Testis (tissue), 3 donors: Measurements from ENCODE around the gene CTNNA1. TPM values are rescaled to one million over a fixed set of nuclear protein-coding genes. Genes with fewer than 3 reads are reported as not detected.

Experiments
- DNase-seq: peaks from one replicate; pipeline ENCODE4 v3.0.0-alpha.2; 2019
- H3K27ac ChIP-seq, 2 donors: fragments of 200-600 bp; sonication (generic); one replicate each; pipeline ENCODE4 v1.5.1; 2019
- H3K27me3 ChIP-seq: fragments of 200-600 bp; sonication (generic); one replicate; pipeline ENCODE4 v1.5.1; 2019
- H3K36me3 ChIP-seq: fragments of 200-600 bp; sonication (generic); one replicate; pipeline ENCODE4 v1.5.1; 2017; ENCODE audit warnings: low read depth; ENCODE audit errors: missing control alignments
- H3K4me1 ChIP-seq: fragments of 200-600 bp; sonication (generic); one replicate; pipeline ENCODE4 v1.5.1; 2019
- H3K4me3 ChIP-seq, 2 donors: fragments of 200-600 bp; sonication (generic); one replicate each; pipeline ENCODE4 v1.5.1; 2017 to 2019
- H3K9me3 ChIP-seq: fragments of 200-600 bp; sonication (generic); one replicate; pipeline ENCODE4 v1.5.1; 2017
- CTCF ChIP-seq, 3 experiments: fragments of 450-650 bp in 2 of 3; fragments of 200-600 bp in 1 of 3; sonication (generic) in 1 of 3; IDR thresholded peaks; one replicate each; pipeline ENCODE4 v1.5.1; 2016 to 2019; ENCODE audit warnings: antibody characterized with exemption in 3 of 3, mild to moderate bottlenecking in 2 of 3, moderate library complexity in 1 of 3
- POLR2A ChIP-seq: fragments of 450-650 bp; IDR thresholded peaks from one replicate; pipeline ENCODE4 v1.6.1; 2017; ENCODE audit warnings: antibody characterized with exemption, mild to moderate bottlenecking, moderate library complexity
- WGBS, 2 donors: methylation state at CpG; one replicate each; pipeline ENCODE4 v1.1.5; 2018; 5-methylcytosine and 5-hydroxymethylcytosine counted together
- intact Hi-C: fragments of 100-400 bp; cut with DNase I; formaldehyde crosslinking; loops from one replicate; pipeline ENCODE4 v1.15.1; 2023; ENCODE audit warnings: low total_unique reads
- polyA plus RNA-seq: library from polyadenylated mRNA; stranded (reverse); fragments of 350-450 nt; fragmentation: Illumina TruSeq; extraction: RNeasy Lipid Tissue Mini Kit (QIAGEN cat#74804); gene quantifications from one replicate; pipeline ENCODE4 v1.2.3, GENCODE V29; 2014; ENCODE audit warnings: low read depth, low replicate concordance; ENCODE audit not compliant: insufficient read depth
- total RNA-seq, 2 donors: library from RNA; depleted of rRNA; stranded (reverse); fragments of >200 nt; gene quantifications; one replicate each; pipeline ENCODE4 v1.2.3, GENCODE V29; 2016

CTNNA1 gene
- total and polyA plus RNA-seq, 3 donors from 2014 or later, result 107 to 154 (median 135) TPM

DNA sequence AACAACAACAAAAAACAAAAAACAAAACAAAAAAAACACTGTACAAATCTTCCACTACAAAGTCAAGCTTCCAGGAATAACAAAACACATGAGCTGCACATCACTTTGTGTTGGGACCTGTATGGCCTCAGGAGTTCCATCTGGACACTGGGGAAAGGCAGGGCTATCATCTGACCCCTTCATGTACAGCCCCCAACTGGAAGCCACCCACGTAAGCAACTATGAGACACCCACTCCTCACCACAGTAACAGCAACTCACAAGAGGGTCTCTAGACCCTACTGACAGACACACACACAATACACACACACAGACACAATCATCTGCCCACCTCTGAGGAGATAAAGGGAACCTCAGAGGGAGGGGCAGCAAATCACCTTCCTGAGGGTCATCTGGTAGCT is 203.6 kb downstream of the CTNNA1 start:
- Histone ChIP-seq H3K27me3 (no peaks in the 10 kb centered on the region), H3K36me3 (no peaks in the 10 kb centered on the region), H3K9me3 (no peaks in the 10 kb centered on the region), H3K27ac (no peak overlapping the region), H3K4me1 (peaks cover 21% of the 10 kb centered on the region), H3K4me3 (no peak overlapping the region)
- WGBS, 2 donors, result 95 to 100% methylated on average over 1 of the region's 1 CpG
- intact Hi-C loops, result no loop called here
- no peak for DNase-seq
- no peak for TF ChIP-seq CTCF (IDR thresholded peaks at IDR 0.05)
- TF ChIP-seq POLR2A, result no peak

DNA sequence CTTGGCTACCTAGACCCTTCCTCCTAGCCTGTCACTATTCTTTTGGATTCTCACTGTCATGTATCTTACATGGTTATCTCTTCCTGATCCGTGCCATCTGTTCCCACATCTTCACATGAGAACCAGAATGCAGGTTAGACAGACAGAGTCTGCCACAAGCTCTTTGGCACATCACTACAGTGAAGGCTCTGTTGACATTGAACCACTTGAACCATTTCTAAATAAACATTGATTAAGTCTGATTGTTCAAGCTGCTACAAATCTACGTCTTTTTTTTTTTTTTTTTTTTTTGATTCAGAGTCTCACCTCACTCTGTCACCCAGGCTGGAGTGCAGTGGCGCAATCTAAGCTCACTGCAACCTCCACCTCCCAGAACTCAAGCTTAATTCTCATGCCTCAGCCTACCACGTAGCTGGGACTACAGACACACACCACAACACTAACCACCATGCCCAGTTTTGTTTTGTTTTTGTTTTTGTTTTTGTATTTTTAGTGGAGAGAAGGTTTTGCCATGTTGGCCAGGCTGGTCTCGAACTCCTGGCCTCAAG is 207.0 kb downstream of the CTNNA1 start:
- intact Hi-C loops, result no loop called here
- no peak overlapping the region for H3K27ac ChIP-seq

DNA sequence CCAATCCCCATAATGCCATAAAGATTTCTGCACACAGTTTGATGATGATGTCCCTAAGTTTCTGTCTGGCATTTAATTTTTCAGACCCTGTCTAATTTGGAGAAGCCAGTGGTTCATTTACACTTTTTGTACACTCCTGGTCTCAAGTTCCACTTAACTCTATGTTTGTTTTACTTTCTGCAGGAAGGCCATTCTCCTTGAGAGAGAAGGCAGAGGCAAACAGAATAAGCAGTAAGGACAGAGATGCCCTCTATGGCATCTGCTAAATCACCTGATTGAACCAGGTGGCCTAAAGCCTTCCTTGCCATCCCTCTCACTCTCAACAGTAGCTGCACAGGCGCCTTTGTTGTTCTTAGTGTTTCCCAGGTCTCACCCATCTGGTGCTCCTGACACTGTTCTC is 208.0 kb downstream of the CTNNA1 start:
- peaks cover 24% of the 10 kb centered on the region for H3K4me1 ChIP-seq
- no peaks in the 10 kb centered on the region for H3K9me3 ChIP-seq
- TF ChIP-seq CTCF (IDR thresholded peaks at IDR 0.05) (no peak), POLR2A (no peak)
- no peaks in the 10 kb centered on the region for H3K36me3 ChIP-seq
- H3K4me3 ChIP-seq, result no peak overlapping the region
- intact Hi-C loops, result no loop called here
- H3K27ac ChIP-seq, result no peak overlapping the region
- DNase-seq, result no peak
- H3K27me3 ChIP-seq, result no peaks in the 10 kb centered on the region
- WGBS, 2 donors, result 92 to 100% methylated on average over 1 of the region's 1 CpG

More for the DNA sequence above, 207.0 kb downstream of the CTNNA1 start:
- no peak for DNase-seq
- Histone ChIP-seq H3K36me3 (no peaks in the 10 kb centered on the region), H3K4me3 (no peak overlapping the region), H3K27me3 (no peaks in the 10 kb centered on the region), H3K9me3 (no peaks in the 10 kb centered on the region), H3K4me1 (peaks cover 28% of the 10 kb centered on the region)
- WGBS, 2 donors, result 89 to 95% methylated on average over 5 of the region's 5 CpGs
- no peak for TF ChIP-seq CTCF (IDR thresholded peaks at IDR 0.05)
- no peak for TF ChIP-seq POLR2A

DNA sequence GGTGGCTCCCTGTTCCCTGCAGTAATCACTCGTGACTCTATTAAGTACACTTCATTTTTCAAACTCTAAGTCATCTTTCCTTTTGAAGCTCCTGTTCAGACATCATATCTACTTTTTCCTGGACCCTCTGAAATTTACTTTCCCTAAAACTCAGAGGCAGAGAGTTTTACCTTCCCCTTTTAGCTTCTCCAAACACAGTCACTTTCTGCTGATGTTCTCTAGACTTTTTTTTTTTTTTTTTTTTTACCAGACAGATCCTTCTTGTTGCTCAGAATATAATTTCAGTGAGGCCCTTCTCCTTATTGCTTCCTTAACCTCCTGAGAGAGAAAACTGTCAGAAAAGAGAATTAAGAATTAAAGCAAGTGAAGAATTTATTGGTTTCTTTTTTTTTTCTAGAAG is 208.5 kb downstream of the CTNNA1 start:
- H3K36me3 ChIP-seq, result no peaks in the 10 kb centered on the region
- H3K27me3 ChIP-seq, result no peaks in the 10 kb centered on the region
- WGBS, 2 donors, result 90 to 91% methylated on average over 1 of the region's 1 CpG
- H3K9me3 ChIP-seq, result no peaks in the 10 kb centered on the region
- peaks cover 24% of the 10 kb centered on the region for H3K4me1 ChIP-seq
- DNase-seq, result no peak
- H3K4me3 ChIP-seq, result no peak overlapping the region
- no peak for TF ChIP-seq CTCF (IDR thresholded peaks at IDR 0.05)
- no peak for TF ChIP-seq POLR2A
- H3K27ac ChIP-seq, result no peak overlapping the region
- intact Hi-C loops, result no loop called here
